Measurements from ENCODE around the gene ENGASE. TPM values are rescaled to one million over a fixed set of nuclear protein-coding genes. Genes with fewer than 3 reads are reported as not detected.

ENGASE gene
- total and polyA plus RNA-seq, 2 of the 4 experiments (the other 2 are of a cell fraction): 3.9 to 12.1 TPM

DNA sequence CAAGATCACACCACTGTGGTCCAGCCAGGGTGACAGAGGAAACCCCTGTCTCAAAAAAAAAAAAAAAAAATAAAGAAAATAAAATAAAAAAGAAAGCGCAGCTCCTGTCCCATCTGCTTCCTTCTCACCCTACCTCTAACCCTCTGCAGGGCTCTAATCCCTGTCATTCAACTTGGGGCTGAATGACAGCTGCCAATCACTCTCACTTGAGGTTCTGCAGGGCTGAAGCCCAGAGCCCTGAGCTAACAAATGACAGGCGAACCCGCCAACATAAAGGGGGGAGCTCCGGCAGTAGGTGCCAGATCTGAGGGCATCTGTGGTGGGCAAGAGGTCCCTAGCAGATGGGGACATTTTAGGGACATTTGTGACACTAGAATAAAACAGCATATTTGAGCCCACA, 44.3 kb downstream of the ENGASE start:
- dilution Hi-C loops (cut with HindIII; ENCODE audit: low sequenced_read_pairs, unreplicated experiment): no loop called here
- Histone ChIP-seq H2AFZ (replicated peaks; ENCODE audit: low read length, poor library complexity) (no peak overlapping the region), H3K27me3 (ENCODE audit: control insufficient read depth, insufficient read depth, low read length) (peaks cover 31% of the 10 kb centered on the region), H2AK9ac (replicated peaks; ENCODE audit: low read depth, low read length, poor library complexity) (no peak overlapping the region), H2BK5ac (ENCODE audit: low read depth, low read length, poor library complexity, severe bottlenecking) (no peak overlapping the region), H2AK5ac (ENCODE audit: low read depth, low read length) (no peak overlapping the region), H4K20me1 (ENCODE audit: insufficient read depth, low read length) (no peaks in the 10 kb centered on the region), H3K9ac (ENCODE audit: low read depth, low read length) (no peak overlapping the region), H2BK15ac (ENCODE audit: low read depth, low read length) (no peak overlapping the region), H4K5ac (ENCODE audit: low read depth, low read length) (no peak overlapping the region), H3K14ac (replicated peaks; ENCODE audit: low read depth, low read length) (no peak overlapping the region), H3K4ac (ENCODE audit: low read depth, low read length) (no peak overlapping the region), H2BK120ac (ENCODE audit: low read depth, low read length) (no peak overlapping the region), H3K79me1 (ENCODE audit: low read depth in 1 of 2, low read length in 2 of 2) (no peaks in the 10 kb centered on the region), H3K4me1 (ENCODE audit: control insufficient read depth, insufficient read depth, low read length) (no peaks in the 10 kb centered on the region), H3K4me3 (ENCODE audit: insufficient read depth, low read depth, low read length) (no peak overlapping the region), H3K18ac (ENCODE audit: low read depth, low read length) (no peak overlapping the region), H4K91ac (ENCODE audit: insufficient read depth, low read depth, low read length) (no peak overlapping the region), H2BK20ac (ENCODE audit: low read depth, low read length) (no peak overlapping the region), H3K4me2 (ENCODE audit: low read depth, low read length) (no peak overlapping the region), H3K56ac (ENCODE audit: extremely low read depth, insufficient read depth, low read length) (no peak overlapping the region), H3K23ac (ENCODE audit: low read depth, low read length) (no peak overlapping the region), H3K36me3 (ENCODE audit: control insufficient read depth, insufficient read depth, low read length) (no peaks in the 10 kb centered on the region), H3K9me3 (ENCODE audit: control insufficient read depth, insufficient read depth, low read length) (no peaks in the 10 kb centered on the region), H4K8ac (ENCODE audit: low read depth in 2 of 2, low read length in 2 of 2) (no peak overlapping the region), H3K27ac (ENCODE audit: insufficient read depth, low read length) (no peak overlapping the region), H3K9me1 (ENCODE audit: insufficient read depth, low read length) (0 out of 2 replicates have a peak, but pooled peaks cover 2% of the 10 kb centered on the region)
- intact Hi-C loops (cut with micrococcal nuclease): no loop called here
- CTCF ChIA-PET: interaction anchor here (0.7 kb wide), 1 partner anchor 76 kb away, joined by 3 read pairs; no protein-coding TSS in a partner anchor
- in situ Hi-C loops (cut with MboI; ENCODE audit: low sequenced_read_pairs): no loop called here
- no TSS peak for BruUV-seq (replicated peaks)
- ATAC-seq (ENCODE audit: low read depth) (no peak), DNase-seq (no peak)
- no CpG with 5 or more reads among the region's 4 CpGs for WGBS, 2 experiments (ENCODE audit: extremely low coverage in 2 of 2, insufficient read length in 1 of 2)
- POLR2A ChIA-PET (ENCODE audit: unreplicated experiment): no interaction called here
- TF ChIP-seq NFE2L2 (IDR thresholded peaks at IDR 0.05; ENCODE audit: low read depth, low read length) (no peak), CEBPB (IDR thresholded peaks at IDR 0.05; ENCODE audit: low read depth, low read length) (no peak), MXI1 (IDR thresholded peaks at IDR 0.05; ENCODE audit: borderline replicate concordance, low read depth, low read length) (no peak), RFX5 (IDR thresholded peaks at IDR 0.05; ENCODE audit: low read depth, low read length) (no peak), MAZ (IDR thresholded peaks at IDR 0.05; ENCODE audit: borderline replicate concordance, low read depth, low read length) (no peak), ELK1 (IDR thresholded peaks at IDR 0.05; ENCODE audit: borderline replicate concordance, low read depth, low read length) (no peak), SMC3 (IDR thresholded peaks at IDR 0.05; ENCODE audit: low read depth, low read length) (no peak), POLR2A (IDR thresholded peaks at IDR 0.05; ENCODE audit: low read depth, low read length) (no peak)
